Endothelial cell of umbilical vein (primary cell): ENCODE data around the gene PER3. TPM values are rescaled to one million over a fixed set of nuclear protein-coding genes. Genes with fewer than 3 reads are reported as not detected.

Source experiments
- BruUV-seq: library from RNA; stranded (reverse); fragments of 400-500 nt; replicated peaks from 2 replicates; lab custom pipeline; 2021; lab: Mats Ljungman, UMichigan
- CTCF ChIA-PET: fragments of 300-600, 350-600 bp; sonication (Branson Sonifier 250); formaldehyde crosslinking; loops from one replicate; lab custom pipeline; 2021; ENCODE audit warnings: antibody characterized with exemption, inconsistent platforms; lab: Charles Lee
- POLR2A ChIA-PET: fragments of 300-600, 350-600 bp; sonication (Branson Sonifier 250); formaldehyde crosslinking; loops from one replicate; lab custom pipeline; 2021; ENCODE audit warnings: antibody characterized with exemption, inconsistent platforms; lab: Charles Lee
- DNase-seq: peaks from one replicate; pipeline ENCODE4 v3.0.0-alpha.2; 2011; ENCODE audit warnings: low read depth, low spot score
- FAIRE-seq: peaks from 2 replicates; lab custom pipeline; 2011; peaks lifted over from hg19 to GRCh38; lab: Jason Lieb, UNC
- H2AFZ ChIP-seq: 2 replicates; pipeline ENCODE4 v1.6.0; 2012; ENCODE audit warnings: low read depth, low read length, control low read depth, inconsistent platforms
- H3K27ac ChIP-seq: 2 replicates; pipeline ENCODE4 v1.5.1; 2011; ENCODE audit warnings: low read depth, mild to moderate bottlenecking, control low read depth, low read length, moderate library complexity; ENCODE audit not compliant: insufficient read depth
- H3K27me3 ChIP-seq, 2 experiments: 2 replicates each; pipeline versions ENCODE4 v1.6.0 to v1.6.1; 2011; ENCODE audit warnings: low read length in 2 of 2, mixed read lengths in 1 of 2; ENCODE audit not compliant: control insufficient read depth in 2 of 2, insufficient read depth in 2 of 2
- H3K36me3 ChIP-seq, 2 experiments: 2 replicates in 1 of 2; 3 replicates in 1 of 2; pipeline ENCODE4 v1.5.1; 2011; ENCODE audit warnings: low read length in 2 of 2, mild to moderate bottlenecking in 1 of 2, moderate library complexity in 1 of 2; ENCODE audit not compliant: control insufficient read depth in 2 of 2, insufficient read depth in 2 of 2; ENCODE audit errors: extremely low read depth in 1 of 2
- H3K4me1 ChIP-seq: 3 replicates; pipeline ENCODE4 v1.5.1; 2011; ENCODE audit warnings: mild to moderate bottlenecking, low read length; ENCODE audit not compliant: control insufficient read depth, insufficient read depth; ENCODE audit errors: extremely low read depth
- H3K4me2 ChIP-seq: 2 replicates; pipeline ENCODE4 v1.6.1; 2011; ENCODE audit warnings: low read length, control low read depth, mixed read lengths; ENCODE audit not compliant: insufficient read depth
- H3K4me3 ChIP-seq, 3 experiments: fragments of 200-600 bp in 1 of 3; sonication (generic), shearing (Covaris generic) in 1 of 3; replicated peaks in 1 of 3; 2 replicates each; pipeline ENCODE4 v1.5.1; 2011 to 2016; ENCODE audit warnings: control low read depth in 3 of 3, low read length in 3 of 3, mild to moderate bottlenecking in 2 of 3, inconsistent platforms in 1 of 3, low read depth in 1 of 3, moderate library complexity in 1 of 3; ENCODE audit not compliant: insufficient read depth in 1 of 3
- H3K79me2 ChIP-seq: 2 replicates; pipeline ENCODE4 v1.6.0; 2012; ENCODE audit warnings: low read length, inconsistent platforms; ENCODE audit not compliant: control insufficient read depth, insufficient read depth
- H3K9ac ChIP-seq: replicated peaks from 2 replicates; pipeline ENCODE3; 2011; ENCODE audit warnings: low read length, control low read depth; ENCODE audit not compliant: insufficient read depth; ENCODE audit errors: extremely low read depth
- H3K9me1 ChIP-seq: replicated peaks from 3 replicates; pipeline ENCODE4 v1.6.0; 2011; ENCODE audit warnings: mild to moderate bottlenecking, low read length; ENCODE audit not compliant: control insufficient read depth, insufficient read depth; ENCODE audit errors: extremely low read depth
- H3K9me3 ChIP-seq: replicated peaks from 2 replicates; pipeline ENCODE4 v1.5.1; 2012; ENCODE audit warnings: low read length, inconsistent platforms; ENCODE audit not compliant: control insufficient read depth, insufficient read depth
- H4K20me1 ChIP-seq: replicated peaks from 2 replicates; pipeline ENCODE3; 2011; ENCODE audit warnings: mild to moderate bottlenecking, low read length; ENCODE audit not compliant: control insufficient read depth, insufficient read depth; ENCODE audit errors: extremely low read depth
- EZH2 ChIP-seq: IDR thresholded peaks from 2 replicates; pipeline ENCODE4 v1.6.1; 2012; ENCODE audit warnings: borderline replicate concordance, low read depth, mild to moderate bottlenecking, moderate library complexity, low read length, inconsistent platforms; ENCODE audit not compliant: severe bottlenecking
- FOS ChIP-seq: IDR thresholded peaks from 2 replicates; pipeline ENCODE4 v1.6.1; 2011; ENCODE audit warnings: mild to moderate bottlenecking, low read length, moderate library complexity, borderline replicate concordance; ENCODE audit not compliant: insufficient read depth
- GATA2 ChIP-seq: IDR thresholded peaks from 2 replicates; pipeline ENCODE4 v1.7.0; 2011; ENCODE audit warnings: low read depth, mild to moderate bottlenecking, moderate library complexity, mixed read lengths, low read length; ENCODE audit not compliant: insufficient read length, insufficient read depth
- JUN ChIP-seq: IDR thresholded peaks from 2 replicates; pipeline ENCODE4 v1.6.1; 2011; ENCODE audit warnings: borderline replicate concordance, low read depth; ENCODE audit not compliant: insufficient read length, insufficient read depth
- MYC ChIP-seq: IDR thresholded peaks from one replicate; pipeline ENCODE4 v1.6.1; 2011; ENCODE audit warnings: mild to moderate bottlenecking, low read depth, low read length
- POLR2A ChIP-seq: IDR thresholded peaks from 2 replicates; pipeline ENCODE4 v1.6.1; 2012; ENCODE audit warnings: low read depth, mild to moderate bottlenecking, control low read depth, low read length
- POLR2AphosphoS5 ChIP-seq: IDR thresholded peaks from 2 replicates; pipeline ENCODE4 v1.6.1; 2012; ENCODE audit warnings: low read depth, mild to moderate bottlenecking, control low read depth, low read length, moderate library complexity; ENCODE audit not compliant: insufficient read depth
- dilution Hi-C: fragments of 300-500 bp; cut with MboI; formaldehyde crosslinking; loops from one replicate; pipeline ENCODE4 v1.15.0; 2019; ENCODE audit warnings: low sequenced_read_pairs; ENCODE audit not compliant: extremely low pct_ligation_motif_present
- intact Hi-C: fragments of 100-400 bp; cut with micrococcal nuclease; formaldehyde crosslinking; loops from one replicate; pipeline ENCODE4 v1.10.0; 2022
- polyA plus RNA-seq, 4 experiments: library from polyadenylated mRNA; depleted of rRNA in 3 of 4; stranded (reverse) in 3 of 4; unstranded in 1 of 4; fragments of >200 nt; gene quantifications; 2 replicates each; pipeline versions ENCODE4 v1.2.1 to v1.2.3, GENCODE V29; 2011 to 2012; ENCODE audit warnings: missing spikeins in 1 of 4
- total RNA-seq: library from RNA; stranded (reverse); gene quantifications from 2 replicates; pipeline ENCODE4 v1.2.3, GENCODE V29; 2021
- TF ChIP-seq, protein P1 (sequence below), 2 donors: IDR thresholded peaks; 1 replicate in 1 of 2; 2 replicates in 1 of 2; pipeline ENCODE4 v1.5.1; 2011; ENCODE audit warnings: low read length in 2 of 2, mild to moderate bottlenecking in 2 of 2, moderate library complexity in 2 of 2, control low read depth in 1 of 2, inconsistent platforms in 1 of 2, low read depth in 1 of 2; ENCODE audit not compliant: insufficient read depth in 1 of 2; ENCODE audit errors: extremely low read depth in 1 of 2
- TF ChIP-seq, protein P2 (sequence below): IDR thresholded peaks from 2 replicates; pipeline ENCODE4 v1.6.1; 2011; ENCODE audit not compliant: insufficient read depth, insufficient read length

Gene PER3
- total and polyA plus RNA-seq, 2 donors (not counting 3 experiments of a cell fraction or from before 2014, with no cell fraction given): 2.5 to 2.6 TPM

DNA sequence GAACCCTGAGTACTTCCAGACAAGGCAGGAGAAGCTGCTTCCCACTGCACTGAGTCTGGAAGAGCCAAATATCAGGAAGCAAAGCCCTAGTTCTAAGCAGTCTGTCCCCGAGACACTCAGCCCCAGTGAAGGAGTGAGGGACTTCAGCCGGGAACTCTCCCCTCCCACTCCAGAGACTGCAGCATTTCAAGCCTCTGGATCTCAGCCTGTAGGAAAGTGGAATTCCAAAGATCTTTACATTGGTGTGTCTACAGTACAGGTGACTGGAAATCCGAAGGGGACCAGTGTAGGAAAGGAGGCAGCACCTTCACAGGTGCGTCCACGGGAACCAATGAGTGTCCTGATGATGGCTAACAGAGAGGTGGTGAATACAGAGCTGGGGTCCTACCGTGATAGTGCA lies 46.0 kb upstream of the PER3 start:
- no peaks in the 10 kb centered on the region for H3K27me3 ChIP-seq
- no peaks in the 10 kb centered on the region for H3K36me3 ChIP-seq
- H4K20me1 ChIP-seq: no peaks in the 10 kb centered on the region
- H2AFZ ChIP-seq: no peak overlapping the region
- H3K4me3 ChIP-seq: no peak overlapping the region
- intact Hi-C loops (no loop called here), dilution Hi-C loops (no loop called here)
- H3K9me1 ChIP-seq: no peaks in the 10 kb centered on the region
- DNase-seq: no peak
- FAIRE-seq: no peak
- no TSS peak for BruUV-seq
- H3K79me2 ChIP-seq: no peaks in the 10 kb centered on the region
- H3K9ac ChIP-seq: no peak overlapping the region
- H3K9me3 ChIP-seq: no peaks in the 10 kb centered on the region
- no peaks in the 10 kb centered on the region for H3K4me1 ChIP-seq
- ChIA-PET POLR2A (no interaction called here), CTCF (interaction anchor here (0.9 kb wide), 1 partner anchor 14 kb away, joined by 3 read pairs; no protein-coding TSS in a partner anchor)
- H3K4me2 ChIP-seq: no peak overlapping the region
- H3K27ac ChIP-seq: no peak overlapping the region
- TF ChIP-seq FOS: no peak
- no peak for TF ChIP-seq EZH2
- TF ChIP-seq, protein P1, sequence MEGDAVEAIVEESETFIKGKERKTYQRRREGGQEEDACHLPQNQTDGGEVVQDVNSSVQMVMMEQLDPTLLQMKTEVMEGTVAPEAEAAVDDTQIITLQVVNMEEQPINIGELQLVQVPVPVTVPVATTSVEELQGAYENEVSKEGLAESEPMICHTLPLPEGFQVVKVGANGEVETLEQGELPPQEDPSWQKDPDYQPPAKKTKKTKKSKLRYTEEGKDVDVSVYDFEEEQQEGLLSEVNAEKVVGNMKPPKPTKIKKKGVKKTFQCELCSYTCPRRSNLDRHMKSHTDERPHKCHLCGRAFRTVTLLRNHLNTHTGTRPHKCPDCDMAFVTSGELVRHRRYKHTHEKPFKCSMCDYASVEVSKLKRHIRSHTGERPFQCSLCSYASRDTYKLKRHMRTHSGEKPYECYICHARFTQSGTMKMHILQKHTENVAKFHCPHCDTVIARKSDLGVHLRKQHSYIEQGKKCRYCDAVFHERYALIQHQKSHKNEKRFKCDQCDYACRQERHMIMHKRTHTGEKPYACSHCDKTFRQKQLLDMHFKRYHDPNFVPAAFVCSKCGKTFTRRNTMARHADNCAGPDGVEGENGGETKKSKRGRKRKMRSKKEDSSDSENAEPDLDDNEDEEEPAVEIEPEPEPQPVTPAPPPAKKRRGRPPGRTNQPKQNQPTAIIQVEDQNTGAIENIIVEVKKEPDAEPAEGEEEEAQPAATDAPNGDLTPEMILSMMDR (IDR thresholded peaks at IDR 0.05; ENCODE audit: extremely low read depth in 1 of 2, insufficient read depth in 1 of 2, low read depth in 1 of 2, low read length in 2 of 2): no peak
- no peak for TF ChIP-seq POLR2AphosphoS5
- no peak for TF ChIP-seq MYC

DNA sequence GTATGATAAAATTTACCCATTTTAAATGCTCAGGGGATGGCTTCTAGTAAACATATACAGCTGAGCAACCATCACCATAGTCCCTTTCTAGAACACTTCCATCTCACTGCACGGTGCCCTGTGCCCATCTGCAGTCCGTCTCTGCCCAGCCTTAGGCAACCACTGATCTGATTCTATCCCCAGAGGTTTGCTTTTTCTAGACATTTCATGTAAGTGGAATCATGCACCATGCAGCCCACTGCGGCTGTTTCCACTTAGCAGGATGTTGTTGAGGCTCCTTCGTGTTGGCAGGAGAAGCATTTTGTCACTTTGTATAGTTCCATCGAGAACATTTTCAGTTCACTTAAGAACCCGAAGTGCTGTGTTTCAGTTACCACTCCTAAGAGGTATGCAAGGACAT lies 40.7 kb upstream of the PER3 start:
- no peak overlapping the region for H3K4me2 ChIP-seq
- H3K9me3 ChIP-seq: no peaks in the 10 kb centered on the region
- no TSS peak for BruUV-seq
- DNase-seq (no peak), FAIRE-seq (no peak)
- H3K27ac ChIP-seq: no peak overlapping the region
- no peaks in the 10 kb centered on the region for H4K20me1 ChIP-seq
- H3K27me3 ChIP-seq: no peaks in the 10 kb centered on the region
- H3K4me3 ChIP-seq: no peak overlapping the region
- H3K36me3 ChIP-seq: no peaks in the 10 kb centered on the region
- POLR2A ChIA-PET: no interaction called here
- H2AFZ ChIP-seq: no peak overlapping the region
- no peaks in the 10 kb centered on the region for H3K4me1 ChIP-seq
- CTCF ChIA-PET: interaction anchor here (1.5 to 2.8 kb wide), 3 partner anchors 9 to 76 kb away, joined by 6 to 23 read pairs (median 11); no protein-coding TSS in a partner anchor
- no peaks in the 10 kb centered on the region for H3K9me1 ChIP-seq
- intact Hi-C loops: no loop called here
- H3K79me2 ChIP-seq: no peaks in the 10 kb centered on the region
- no peak overlapping the region for H3K9ac ChIP-seq
- TF ChIP-seq JUN (no peak), POLR2A (no peak), FOS (no peak), GATA2 (no peak), EZH2 (no peak), MYC (no peak), POLR2AphosphoS5 (no peak)
- TF ChIP-seq, protein P1 (IDR thresholded peaks at IDR 0.05; ENCODE audit: extremely low read depth in 1 of 2, insufficient read depth in 1 of 2, low read depth in 1 of 2, low read length in 2 of 2): no peak
- TF ChIP-seq, protein P2, sequence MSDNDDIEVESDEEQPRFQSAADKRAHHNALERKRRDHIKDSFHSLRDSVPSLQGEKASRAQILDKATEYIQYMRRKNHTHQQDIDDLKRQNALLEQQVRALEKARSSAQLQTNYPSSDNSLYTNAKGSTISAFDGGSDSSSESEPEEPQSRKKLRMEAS: no peak
- dilution Hi-C loops: no loop called here
